GM12873 (cell line): ENCODE measurements around the gene PTGDS.

ENCODE experiments used
- TF ChIP-seq, protein P1 (sequence below): IDR thresholded peaks from 2 replicates; pipeline ENCODE4 v1.5.1; 2012; ENCODE audit warnings: low read depth, mild to moderate bottlenecking, moderate library complexity, low read length, control low read depth; ENCODE audit not compliant: insufficient read depth; ENCODE audit errors: missing control alignments

Gene PTGDS

DNA sequence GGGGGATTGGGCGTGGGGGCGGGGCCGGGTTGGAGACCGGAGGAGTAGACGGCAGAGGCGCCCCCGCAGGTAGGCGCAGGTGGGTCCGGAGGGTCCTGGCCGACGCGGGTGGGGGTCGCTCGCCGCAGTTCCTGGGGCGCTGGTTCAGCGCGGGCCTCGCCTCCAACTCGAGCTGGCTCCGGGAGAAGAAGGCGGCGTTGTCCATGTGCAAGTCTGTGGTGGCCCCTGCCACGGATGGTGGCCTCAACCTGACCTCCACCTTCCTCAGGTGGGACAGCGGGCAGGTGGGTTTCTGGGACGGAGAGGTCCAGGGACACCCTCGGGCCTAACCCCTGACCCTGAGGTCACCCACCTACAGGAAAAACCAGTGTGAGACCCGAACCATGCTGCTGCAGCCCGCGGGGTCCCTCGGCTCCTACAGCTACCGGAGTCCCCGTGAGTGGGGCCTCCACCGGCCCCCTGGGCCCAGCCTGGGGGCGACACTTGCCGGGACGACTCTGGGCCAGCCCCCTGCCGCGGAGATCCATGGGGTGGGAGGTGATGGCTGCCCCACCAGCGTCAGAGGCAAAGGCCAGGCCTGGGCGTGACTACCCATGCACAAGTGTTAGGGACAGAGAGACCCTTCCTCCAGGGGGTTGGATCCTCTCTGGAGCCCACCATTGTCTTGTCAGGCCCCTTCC is 1.7 kb downstream of the PTGDS start:
- TF ChIP-seq, protein P1, sequence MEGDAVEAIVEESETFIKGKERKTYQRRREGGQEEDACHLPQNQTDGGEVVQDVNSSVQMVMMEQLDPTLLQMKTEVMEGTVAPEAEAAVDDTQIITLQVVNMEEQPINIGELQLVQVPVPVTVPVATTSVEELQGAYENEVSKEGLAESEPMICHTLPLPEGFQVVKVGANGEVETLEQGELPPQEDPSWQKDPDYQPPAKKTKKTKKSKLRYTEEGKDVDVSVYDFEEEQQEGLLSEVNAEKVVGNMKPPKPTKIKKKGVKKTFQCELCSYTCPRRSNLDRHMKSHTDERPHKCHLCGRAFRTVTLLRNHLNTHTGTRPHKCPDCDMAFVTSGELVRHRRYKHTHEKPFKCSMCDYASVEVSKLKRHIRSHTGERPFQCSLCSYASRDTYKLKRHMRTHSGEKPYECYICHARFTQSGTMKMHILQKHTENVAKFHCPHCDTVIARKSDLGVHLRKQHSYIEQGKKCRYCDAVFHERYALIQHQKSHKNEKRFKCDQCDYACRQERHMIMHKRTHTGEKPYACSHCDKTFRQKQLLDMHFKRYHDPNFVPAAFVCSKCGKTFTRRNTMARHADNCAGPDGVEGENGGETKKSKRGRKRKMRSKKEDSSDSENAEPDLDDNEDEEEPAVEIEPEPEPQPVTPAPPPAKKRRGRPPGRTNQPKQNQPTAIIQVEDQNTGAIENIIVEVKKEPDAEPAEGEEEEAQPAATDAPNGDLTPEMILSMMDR, result no peak

DNA sequence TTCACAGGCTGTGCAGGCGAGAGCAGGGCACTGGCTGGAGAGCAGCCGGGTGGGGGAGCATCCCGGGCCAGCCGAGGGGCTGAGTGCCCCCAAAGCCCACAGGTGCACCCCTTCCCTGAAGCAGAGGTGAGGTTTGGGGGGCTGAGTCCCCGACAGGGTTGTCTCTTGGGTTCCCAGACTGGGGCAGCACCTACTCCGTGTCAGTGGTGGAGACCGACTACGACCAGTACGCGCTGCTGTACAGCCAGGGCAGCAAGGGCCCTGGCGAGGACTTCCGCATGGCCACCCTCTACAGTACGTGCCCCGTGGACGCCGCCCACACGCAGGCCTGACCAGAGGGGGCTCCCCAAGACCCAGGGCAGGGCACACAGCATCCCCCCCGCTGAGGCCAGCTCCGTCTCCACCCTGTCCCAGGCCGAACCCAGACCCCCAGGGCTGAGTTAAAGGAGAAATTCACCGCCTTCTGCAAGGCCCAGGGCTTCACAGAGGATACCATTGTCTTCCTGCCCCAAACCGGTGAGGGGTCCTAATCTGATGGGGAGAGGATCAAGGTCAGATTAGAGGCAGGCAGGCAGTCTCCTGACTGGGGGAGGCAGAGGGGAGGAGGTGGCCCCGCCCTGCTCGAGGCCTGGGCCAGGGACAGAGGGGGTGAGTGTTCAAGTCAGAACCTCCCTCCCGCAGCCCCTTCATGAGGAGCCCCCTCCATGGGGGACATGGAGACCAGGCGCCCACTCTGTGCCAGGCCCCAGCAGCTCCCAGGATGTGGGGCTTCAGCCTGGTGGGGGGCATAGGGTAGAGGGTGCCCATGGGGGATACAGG is 2.7 kb downstream of the PTGDS start:
- TF ChIP-seq, protein P1, result no peak

DNA sequence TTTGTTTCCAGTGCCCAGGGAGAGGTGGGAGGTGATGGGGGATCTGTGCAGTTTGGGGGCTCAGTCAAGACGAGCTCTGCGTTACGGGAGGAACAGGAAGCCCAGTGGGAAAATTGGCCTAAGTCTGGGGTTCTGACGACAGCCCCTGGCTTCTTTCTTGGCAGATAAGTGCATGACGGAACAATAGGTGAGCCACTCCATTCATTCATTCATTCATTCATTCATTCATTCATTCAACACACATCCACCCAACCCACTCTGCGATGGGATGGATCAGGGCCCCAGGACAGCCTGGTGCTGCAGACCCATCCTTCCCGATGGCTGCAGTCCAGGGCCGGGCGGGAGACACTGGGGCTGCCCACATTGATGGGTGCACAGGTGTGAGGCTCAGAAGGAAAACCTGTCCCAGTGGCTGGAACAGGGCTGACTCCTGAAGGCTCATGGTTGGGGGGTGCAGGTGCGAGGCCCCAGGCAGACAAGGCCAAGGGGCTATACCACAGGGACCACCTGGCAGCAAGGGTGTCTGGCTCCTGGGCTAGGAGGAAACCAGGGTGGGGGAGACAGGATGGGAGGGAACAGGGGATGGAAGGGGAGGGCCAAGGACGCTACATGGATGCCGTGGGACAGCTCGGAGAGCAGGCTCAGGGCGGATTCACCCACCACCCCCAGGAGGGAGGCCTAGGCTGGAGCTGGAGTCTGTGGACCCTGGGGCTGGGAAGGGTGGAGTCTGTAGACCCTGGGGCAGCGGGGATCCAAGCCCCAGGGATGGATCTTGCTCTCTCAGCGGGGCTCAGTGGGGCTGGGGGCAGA is 3.6 kb downstream of the PTGDS start:
- TF ChIP-seq, protein P1, result no peak

DNA sequence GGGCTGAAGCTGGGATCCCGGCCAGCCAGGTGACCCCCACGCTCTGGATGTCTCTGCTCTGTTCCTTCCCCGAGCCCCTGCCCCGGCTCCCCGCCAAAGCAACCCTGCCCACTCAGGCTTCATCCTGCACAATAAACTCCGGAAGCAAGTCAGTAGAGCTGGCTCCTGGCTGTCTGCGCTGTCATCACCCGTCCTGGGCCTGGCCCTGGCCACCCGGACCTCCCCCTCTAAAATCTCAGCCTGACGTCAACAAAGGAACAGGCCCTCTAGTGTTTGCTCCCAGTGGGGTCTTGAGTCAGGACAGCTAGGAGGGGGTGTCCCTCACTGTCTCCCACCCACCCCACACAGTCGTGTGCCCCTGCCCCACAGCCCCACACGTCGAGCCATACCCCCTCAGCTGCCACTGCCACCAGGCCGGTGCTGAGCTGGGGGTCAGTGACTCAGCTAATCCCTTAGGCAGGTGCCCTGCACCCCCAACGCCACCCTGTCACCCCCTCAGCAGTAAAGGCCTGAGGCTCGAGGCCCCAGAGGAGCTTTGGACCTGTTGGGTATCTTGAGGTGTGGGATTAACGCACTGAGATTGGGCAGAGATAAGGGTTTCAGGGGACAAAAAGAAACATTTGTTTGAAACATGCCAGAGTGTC is 4.4 kb downstream of the PTGDS start:
- TF ChIP-seq, protein P1, result no peak

DNA sequence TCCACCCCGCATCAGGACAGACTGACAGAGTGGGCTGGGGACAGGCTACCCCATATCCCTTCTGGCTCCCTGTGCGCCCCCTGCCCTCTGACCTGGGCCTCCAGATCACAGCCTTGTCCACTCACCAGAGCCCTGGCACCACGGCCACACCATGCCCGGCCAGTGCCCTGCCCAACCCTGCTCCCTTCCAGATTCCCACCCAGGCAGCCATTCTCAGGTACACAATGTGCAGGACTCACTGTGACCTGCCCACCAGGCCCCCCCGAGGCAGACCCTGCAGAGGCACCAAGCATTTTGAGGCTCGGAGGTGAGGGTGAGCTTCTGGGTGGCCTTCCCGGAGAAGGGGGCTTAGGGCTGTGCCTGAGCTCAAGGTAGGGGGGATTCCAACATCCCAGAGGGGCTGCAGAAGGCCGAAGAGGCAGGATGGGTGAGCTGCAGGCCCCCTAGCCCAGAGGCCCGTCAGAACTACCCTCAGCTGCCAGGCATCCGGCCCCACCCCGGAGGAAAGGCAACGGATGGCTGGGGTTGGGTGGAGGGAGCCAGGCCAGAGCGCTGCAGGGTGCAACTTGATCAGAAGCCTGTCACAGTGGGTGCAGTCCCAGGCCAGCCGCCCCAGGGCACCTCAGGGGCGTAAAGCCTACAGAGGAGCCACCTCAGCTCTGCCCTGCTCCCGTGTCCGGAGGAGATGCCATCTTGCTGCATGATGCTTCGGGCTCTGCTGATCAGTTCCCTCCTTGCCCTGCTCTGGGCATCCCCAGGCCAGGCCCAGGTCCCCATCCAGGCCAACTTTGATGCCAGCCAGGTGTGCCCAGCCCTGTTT is 5.1 kb downstream of the PTGDS start, which contains the start of gene LCNL1:
TSS of gene LCNL1 (plus strand) at position 762 of the 820 bp plus-strand sequence. CDS start 594 bp downstream, outside the sequence.
- TF ChIP-seq, protein P1, result no peak

DNA sequence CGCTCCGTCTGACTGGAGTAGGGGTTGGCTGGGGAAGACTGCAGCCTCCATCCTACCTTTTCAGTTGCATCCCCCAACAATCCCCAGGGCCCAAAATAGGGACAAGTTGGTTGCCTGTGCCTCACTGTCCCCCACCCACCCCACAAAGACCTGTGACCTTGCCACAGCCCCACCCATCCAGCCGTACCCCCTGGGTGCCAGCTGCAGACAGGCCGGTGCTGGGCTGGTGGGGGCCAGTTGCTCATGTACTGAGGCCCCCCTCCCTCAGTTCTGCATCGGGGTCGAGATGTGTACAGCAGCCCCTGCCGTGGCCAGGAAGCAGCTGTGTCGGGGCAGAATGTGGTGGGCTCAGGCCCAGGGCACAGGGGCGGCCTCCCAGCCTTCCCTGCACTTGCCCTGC is 5.9 kb downstream of the PTGDS start:
- TF ChIP-seq, protein P1, result no peak
